GM21447 (cell line): ENCODE data around the gene KIF2B.
"Not testable (repeated sequence)": the region's sequence is repeated elsewhere in the genome, so short reads cannot be mapped to it uniquely, and the experiment has no call there.

ENCODE experiments used
- ATAC-seq: cut with Tn5 transposase; IDR thresholded peaks from one replicate; pipeline ENCODE4 v1.9.1; 2021; ENCODE audit not compliant: unreplicated experiment

The KIF2B gene

GRCh38 chr17:53822764-53823163 is at the start of gene KIF2B:
TSS of gene KIF2B (plus strand) at chr17:53822927. CDS start at chr17:53823034, 107 bp downstream.
- no peak for ATAC-seq

GRCh38 chr17:53780320-53780719 is 42.4 kb upstream of the KIF2B start:
- no peak for ATAC-seq

GRCh38 chr17:53791551-53791950 is 31.2 kb upstream of the KIF2B start:
- no peak for ATAC-seq

GRCh38 chr17:53792451-53792850 is 30.3 kb upstream of the KIF2B start:
- no peak for ATAC-seq

- ATAC-seq: no peak
Measured at GRCh38 chr17:53792997-53793396, 29.7 kb upstream of the KIF2B start.

GRCh38 chr17:53794875-53795274 is 27.9 kb upstream of the KIF2B start:
- no peak for ATAC-seq

- no peak for ATAC-seq
Measured at GRCh38 chr17:53796642-53797041, 26.1 kb upstream of the KIF2B start.

- ATAC-seq: no peak
Measured at GRCh38 chr17:53797501-53797900, 25.2 kb upstream of the KIF2B start.

- no peak for ATAC-seq
Measured at GRCh38 chr17:53804437-53804836, 18.3 kb upstream of the KIF2B start.

- no peak for ATAC-seq
Measured at GRCh38 chr17:53806473-53806872, 16.3 kb upstream of the KIF2B start.

GRCh38 chr17:53807286-53807685 is 15.4 kb upstream of the KIF2B start:
- no peak for ATAC-seq

GRCh38 chr17:53818271-53818670 is 4.5 kb upstream of the KIF2B start:
- no peak for ATAC-seq

- ATAC-seq: no peak
Measured at GRCh38 chr17:53818929-53819328, 3.8 kb upstream of the KIF2B start.

- ATAC-seq: no peak
Measured at GRCh38 chr17:53819956-53820355, 2.8 kb upstream of the KIF2B start.

- ATAC-seq: no peak
Measured at GRCh38 chr17:53823341-53824050, 769 bp downstream of the KIF2B start.

- ATAC-seq: not testable (repeated sequence)
Measured at GRCh38 chr17:53834771-53835170, 12.0 kb downstream of the KIF2B start.

- ATAC-seq: no peak
Measured at GRCh38 chr17:53837131-53837530, 14.4 kb downstream of the KIF2B start.

- ATAC-seq: no peak
Measured at GRCh38 chr17:53844491-53845107, 21.9 kb downstream of the KIF2B start.

GRCh38 chr17:53871128-53871527 is 48.4 kb downstream of the KIF2B start:
- ATAC-seq: not testable (repeated sequence)
